ENCODE measurements around the gene GMEB2. TPM values are rescaled to one million over a fixed set of nuclear protein-coding genes. Genes with fewer than 3 reads are reported as not detected.

GMEB2 gene
- total RNA-seq, 1 experiment from 2014 or later = 14.3 TPM

DNA sequence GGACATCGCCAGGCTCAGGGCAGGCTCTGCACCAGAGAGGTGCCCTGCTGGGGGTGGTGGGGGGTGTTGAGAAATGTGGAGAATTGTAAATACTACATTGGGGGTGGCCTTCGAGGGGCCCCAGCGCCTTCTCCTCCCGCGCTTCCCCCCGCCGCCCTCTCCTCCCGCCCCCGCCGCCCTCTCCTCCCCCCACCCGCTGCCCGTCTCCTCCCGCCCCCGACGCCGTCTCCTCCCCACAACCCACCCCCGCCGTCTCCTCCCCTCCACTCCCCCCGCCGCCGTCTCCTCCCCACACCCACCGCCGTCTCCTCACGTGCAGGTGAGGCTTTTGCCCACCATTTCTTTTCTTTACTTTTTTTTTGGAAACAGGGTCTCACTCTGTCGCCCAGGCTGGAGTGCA is 77.9 kb downstream of the GMEB2 start:
- peaks cover 4% of the 10 kb centered on the region for H3K23me2 ChIP-seq (ENCODE audit: insufficient read length, low read depth, low read length, poor library complexity, severe bottlenecking)
- peaks cover 3% of the 10 kb centered on the region for H4K20me1 ChIP-seq (ENCODE audit: control insufficient read depth, insufficient read depth, insufficient read length)
- H2AFZ ChIP-seq (ENCODE audit: low read length) = no peak overlapping the region
- no peak overlapping the region for H2BK12ac ChIP-seq (ENCODE audit: insufficient read length, low read depth, low read length)
- no peak overlapping the region for H3T11ph ChIP-seq (ENCODE audit: low read length)
- H3K79me2 ChIP-seq (ENCODE audit: insufficient read depth, low read length) = no peaks in the 10 kb centered on the region
- no peak overlapping the region for H2AK5ac ChIP-seq (ENCODE audit: insufficient read length, low read length)
- no peak overlapping the region for H4K5ac ChIP-seq (ENCODE audit: insufficient read length, low read depth, low read length)
- Mint-ChIP-seq H3K4me1 (peaks cover 22 to 40% of the 10 kb centered on the region in 2 experiments), H3K9me3 (no peaks in the 10 kb centered on the region), H3K4me3 (no peak overlapping the region; a peak in 1 of 5 replicates), H3K36me3 (ENCODE audit: insufficient read depth in 1 of 3, low read depth in 3 of 3) (no peaks in the 10 kb centered on the region; a peak in 1 of 7 replicates), H3K27me3 (ENCODE audit: low read depth) (no peaks in the 10 kb centered on the region), H3K27ac (no peak overlapping the region)
- no peak overlapping the region for H2BK15ac ChIP-seq (ENCODE audit: low read depth, low read length)
- no peaks in the 10 kb centered on the region for H3K9me3 ChIP-seq (ENCODE audit: control insufficient read depth, low read depth, low read length)
- H4K8ac ChIP-seq (replicated peaks; ENCODE audit: insufficient read length, low read depth, low read length) = no peak overlapping the region
- H3K23ac ChIP-seq (ENCODE audit: insufficient read length, low read depth, low read length) = no peak overlapping the region
- H3K4ac ChIP-seq (ENCODE audit: low read depth, low read length) = no peak overlapping the region
- no peak overlapping the region for H2BK20ac ChIP-seq (ENCODE audit: low read depth, low read length, poor library complexity, severe bottlenecking)
- H3K4me1 ChIP-seq (ENCODE audit: insufficient read depth, low read length) = no peaks in the 10 kb centered on the region; the same call in 1 of the 2 replicates
- no peak overlapping the region for H3K56ac ChIP-seq (ENCODE audit: insufficient read length, low read depth, low read length)
- no peaks in the 10 kb centered on the region for H3K79me1 ChIP-seq (ENCODE audit: insufficient read depth, low read depth, low read length, poor library complexity, severe bottlenecking)
- DNase-seq = no peak
- H3K4me2 ChIP-seq (ENCODE audit: insufficient read depth, insufficient read length, low read length) = no peak overlapping the region
- H3K18ac ChIP-seq (ENCODE audit: insufficient read length, low read depth, low read length) = no peak overlapping the region
- no peak overlapping the region for H2BK120ac ChIP-seq (ENCODE audit: low read depth, low read length, poor library complexity, severe bottlenecking)
- no peak overlapping the region for H3K9ac ChIP-seq (ENCODE audit: extremely low read depth, insufficient read length, low read length)
- no CpG with 5 or more reads among the region's 25 CpGs for WGBS (ENCODE audit: extremely low coverage, insufficient read length, low lambda C conversion rate)
- no peaks in the 10 kb centered on the region for H3K27me3 ChIP-seq (ENCODE audit: insufficient read depth, low read length)
- H3K27ac ChIP-seq (ENCODE audit: insufficient read length, low read depth, low read length) = no peak overlapping the region
- no peak overlapping the region for H4K91ac ChIP-seq (ENCODE audit: insufficient read length, low read depth, low read length)
- no peak overlapping the region for H2BK5ac ChIP-seq (ENCODE audit: insufficient read length, low read length)
- H3K14ac ChIP-seq (ENCODE audit: insufficient read depth, low read length) = no peak overlapping the region
- TF ChIP-seq, protein P1, sequence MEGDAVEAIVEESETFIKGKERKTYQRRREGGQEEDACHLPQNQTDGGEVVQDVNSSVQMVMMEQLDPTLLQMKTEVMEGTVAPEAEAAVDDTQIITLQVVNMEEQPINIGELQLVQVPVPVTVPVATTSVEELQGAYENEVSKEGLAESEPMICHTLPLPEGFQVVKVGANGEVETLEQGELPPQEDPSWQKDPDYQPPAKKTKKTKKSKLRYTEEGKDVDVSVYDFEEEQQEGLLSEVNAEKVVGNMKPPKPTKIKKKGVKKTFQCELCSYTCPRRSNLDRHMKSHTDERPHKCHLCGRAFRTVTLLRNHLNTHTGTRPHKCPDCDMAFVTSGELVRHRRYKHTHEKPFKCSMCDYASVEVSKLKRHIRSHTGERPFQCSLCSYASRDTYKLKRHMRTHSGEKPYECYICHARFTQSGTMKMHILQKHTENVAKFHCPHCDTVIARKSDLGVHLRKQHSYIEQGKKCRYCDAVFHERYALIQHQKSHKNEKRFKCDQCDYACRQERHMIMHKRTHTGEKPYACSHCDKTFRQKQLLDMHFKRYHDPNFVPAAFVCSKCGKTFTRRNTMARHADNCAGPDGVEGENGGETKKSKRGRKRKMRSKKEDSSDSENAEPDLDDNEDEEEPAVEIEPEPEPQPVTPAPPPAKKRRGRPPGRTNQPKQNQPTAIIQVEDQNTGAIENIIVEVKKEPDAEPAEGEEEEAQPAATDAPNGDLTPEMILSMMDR (conservative IDR thresholded peaks at IDR 0.05) = no peak
